Omental fat pad (tissue), 4 donors: ENCODE measurements around the gene ITGAD. TPM values are rescaled to one million over a fixed set of nuclear protein-coding genes. Genes with fewer than 3 reads are reported as not detected.
"Not testable (repeated sequence)": the region's sequence is repeated elsewhere in the genome, so short reads cannot be mapped to it uniquely, and the experiment has no call there.

Experiments
- ATAC-seq: fragments of 150-250 bp; one replicate; pipeline ENCODE4 v1.9.1; 2016; ENCODE audit warnings: mild to moderate bottlenecking, moderate library complexity; ENCODE audit not compliant: low FRiP score
- DNase-seq: peaks from one replicate; pipeline ENCODE4 v3.0.0-alpha.2; 2019; ENCODE audit warnings: low spot score
- total RNA-seq, 4 donors: library from RNA; depleted of rRNA; stranded (reverse); fragments of >200 nt; gene quantifications; one replicate each; pipeline ENCODE4 v1.1.0, GENCODE V29; 2016
- TF ChIP-seq, protein P1 (sequence below), 3 donors: fragments of 450-650 bp; IDR thresholded peaks; one replicate each; pipeline ENCODE4 v1.5.1; 2016 to 2017; ENCODE audit warnings: antibody characterized with exemption in 3 of 3, mild to moderate bottlenecking in 3 of 3, moderate library complexity in 2 of 3

The ITGAD gene
- total RNA-seq, 4 donors from 2014 or later = 0.28 to 0.47 (median 0.36) TPM; not detected in 1

DNA sequence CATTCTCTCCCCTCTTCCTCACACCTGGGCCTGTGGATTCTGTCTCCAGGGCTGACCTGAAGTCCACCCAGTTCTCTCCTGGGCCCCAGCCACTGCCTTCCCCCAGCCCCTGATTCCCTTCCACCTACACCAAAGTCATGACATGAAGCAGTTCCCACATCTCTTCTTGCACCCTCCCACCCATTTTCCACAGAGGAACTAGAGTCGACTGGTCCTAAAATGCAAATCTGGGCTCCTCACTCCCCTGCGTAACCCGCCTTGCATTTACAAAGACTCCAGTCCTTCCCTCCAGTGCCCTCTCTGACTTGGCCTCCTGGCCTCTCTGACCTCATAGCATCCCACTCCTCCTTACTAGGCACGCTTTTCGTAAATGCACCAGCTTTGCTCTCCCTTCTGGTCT, 20.2 kb downstream of the ITGAD start:
- ATAC-seq = no peak
- TF ChIP-seq, protein P1, sequence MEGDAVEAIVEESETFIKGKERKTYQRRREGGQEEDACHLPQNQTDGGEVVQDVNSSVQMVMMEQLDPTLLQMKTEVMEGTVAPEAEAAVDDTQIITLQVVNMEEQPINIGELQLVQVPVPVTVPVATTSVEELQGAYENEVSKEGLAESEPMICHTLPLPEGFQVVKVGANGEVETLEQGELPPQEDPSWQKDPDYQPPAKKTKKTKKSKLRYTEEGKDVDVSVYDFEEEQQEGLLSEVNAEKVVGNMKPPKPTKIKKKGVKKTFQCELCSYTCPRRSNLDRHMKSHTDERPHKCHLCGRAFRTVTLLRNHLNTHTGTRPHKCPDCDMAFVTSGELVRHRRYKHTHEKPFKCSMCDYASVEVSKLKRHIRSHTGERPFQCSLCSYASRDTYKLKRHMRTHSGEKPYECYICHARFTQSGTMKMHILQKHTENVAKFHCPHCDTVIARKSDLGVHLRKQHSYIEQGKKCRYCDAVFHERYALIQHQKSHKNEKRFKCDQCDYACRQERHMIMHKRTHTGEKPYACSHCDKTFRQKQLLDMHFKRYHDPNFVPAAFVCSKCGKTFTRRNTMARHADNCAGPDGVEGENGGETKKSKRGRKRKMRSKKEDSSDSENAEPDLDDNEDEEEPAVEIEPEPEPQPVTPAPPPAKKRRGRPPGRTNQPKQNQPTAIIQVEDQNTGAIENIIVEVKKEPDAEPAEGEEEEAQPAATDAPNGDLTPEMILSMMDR (IDR thresholded peaks at IDR 0.05) = no peak
- no peak for DNase-seq

DNA sequence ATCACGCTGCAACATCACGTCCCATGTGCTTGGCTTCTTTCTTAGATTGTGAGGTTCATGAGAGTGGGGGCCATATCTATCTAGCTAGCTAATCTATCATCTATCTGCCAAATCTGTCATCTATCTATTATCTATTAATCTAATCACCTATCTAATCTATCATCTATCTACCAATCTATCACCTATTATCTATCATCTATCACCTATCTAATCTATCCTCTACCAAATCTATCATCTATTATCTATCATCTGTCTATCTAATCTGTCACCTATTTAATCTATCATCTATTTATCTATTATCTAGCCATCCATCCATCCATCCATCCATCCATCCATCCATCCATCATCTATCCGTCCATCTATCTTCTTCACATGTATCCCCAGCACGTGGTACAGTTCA, 20.8 kb downstream of the ITGAD start:
- ATAC-seq = no peak
- DNase-seq = no peak
- TF ChIP-seq, protein P1 (IDR thresholded peaks at IDR 0.05) = no peak

DNA sequence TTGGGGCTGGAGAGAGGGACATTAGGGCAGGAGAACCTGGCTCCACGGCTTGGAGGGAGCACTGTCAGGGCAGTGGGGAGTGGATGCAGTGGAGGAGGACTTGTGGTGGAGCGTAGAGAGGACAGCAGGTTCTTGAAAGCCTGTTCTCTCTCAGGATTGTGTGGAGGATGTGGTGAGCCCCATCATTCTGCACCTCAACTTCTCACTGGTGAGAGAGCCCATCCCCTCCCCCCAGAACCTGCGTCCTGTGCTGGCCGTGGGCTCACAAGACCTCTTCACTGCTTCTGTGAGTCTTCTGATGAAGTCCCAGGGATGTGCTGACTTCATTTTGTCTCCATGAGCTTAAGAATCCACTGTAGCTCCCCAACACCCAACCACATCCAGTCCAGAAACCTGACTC, 21.6 kb downstream of the ITGAD start:
- ATAC-seq = no peak
- TF ChIP-seq, protein P1 (IDR thresholded peaks at IDR 0.05) = no peak
- DNase-seq = no peak

DNA sequence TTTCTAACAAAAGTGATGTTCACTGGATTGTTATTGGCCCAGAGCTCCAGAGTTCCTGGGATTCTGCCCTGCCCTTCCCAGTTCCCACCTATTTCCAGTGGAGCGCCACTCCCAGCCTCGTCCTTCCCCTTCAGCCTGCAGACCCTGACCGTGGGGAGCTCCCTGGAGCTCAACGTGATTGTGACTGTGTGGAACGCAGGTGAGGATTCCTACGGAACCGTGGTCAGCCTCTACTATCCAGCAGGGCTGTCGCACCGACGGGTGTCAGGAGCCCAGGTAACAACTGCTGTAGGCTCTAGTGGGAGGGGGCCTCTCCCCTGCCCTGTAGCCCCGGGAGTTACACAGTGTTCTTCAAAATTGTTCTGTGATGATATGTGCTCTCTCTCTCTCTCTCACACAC, 23.2 kb downstream of the ITGAD start:
- DNase-seq = no peak
- TF ChIP-seq, protein P1 (IDR thresholded peaks at IDR 0.05) = no peak
- ATAC-seq = no peak

DNA sequence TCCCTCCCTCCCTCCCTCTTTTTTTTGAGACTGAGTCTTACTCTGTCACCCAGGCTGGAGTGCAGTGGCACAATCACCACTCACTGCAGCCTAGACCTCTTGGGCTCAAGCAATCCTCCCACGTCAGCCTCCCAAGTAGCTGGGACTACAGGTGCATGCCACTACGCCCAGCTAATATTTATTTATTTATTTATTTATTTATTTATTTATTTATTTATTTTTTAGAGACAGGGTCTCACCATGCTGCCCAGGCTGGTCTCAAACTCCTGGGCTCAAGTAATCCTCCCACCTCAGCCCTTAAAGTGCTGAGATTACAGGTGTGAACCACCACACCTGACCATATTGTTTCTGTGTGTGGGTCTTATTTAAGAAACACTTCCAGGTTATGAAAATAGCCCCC, 23.9 kb downstream of the ITGAD start:
- DNase-seq, ATAC-seq: not testable (repeated sequence)

DNA sequence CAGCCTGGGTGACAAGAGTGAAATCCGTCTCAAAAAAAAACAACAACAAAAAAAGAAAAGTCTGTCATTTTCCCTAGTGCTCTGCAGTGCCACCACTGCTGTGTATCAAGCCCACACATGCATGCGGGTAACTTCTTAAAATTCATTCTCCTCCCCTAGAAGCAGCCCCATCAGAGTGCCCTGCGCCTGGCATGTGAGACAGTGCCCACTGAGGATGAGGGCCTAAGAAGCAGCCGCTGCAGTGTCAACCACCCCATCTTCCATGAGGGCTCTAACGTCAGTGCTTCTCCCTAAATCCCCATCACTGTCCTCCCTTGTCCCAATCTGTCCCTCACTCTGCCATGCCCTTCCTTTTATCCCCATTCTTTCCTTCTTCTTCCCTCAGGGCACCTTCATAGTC, 24.8 kb downstream of the ITGAD start:
- ATAC-seq (no peak), DNase-seq (no peak)
- TF ChIP-seq, protein P1 (IDR thresholded peaks at IDR 0.05) = no peak

DNA sequence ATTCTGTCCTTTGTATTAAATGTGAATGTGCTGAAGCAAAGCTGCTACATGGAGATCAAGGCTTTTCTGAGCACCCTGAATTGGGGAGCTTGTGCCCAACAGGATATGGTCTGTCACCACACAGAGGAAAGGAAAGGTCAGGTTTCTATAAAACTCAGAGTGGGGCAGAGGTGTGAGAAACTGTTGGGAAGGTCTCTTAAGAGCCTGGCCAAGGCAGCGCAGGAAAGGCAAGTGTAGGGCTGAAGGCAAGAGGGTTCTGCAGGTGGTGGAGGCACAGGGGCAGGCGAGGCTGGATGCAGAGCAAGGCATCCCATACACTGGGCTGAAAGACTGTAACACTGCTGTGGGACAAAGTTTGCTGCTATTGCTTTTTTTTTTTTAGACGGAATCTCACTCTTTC, 26.9 kb downstream of the ITGAD start:
- DNase-seq (no peak), ATAC-seq (no peak)
- TF ChIP-seq, protein P1 (IDR thresholded peaks at IDR 0.05) = no peak

DNA sequence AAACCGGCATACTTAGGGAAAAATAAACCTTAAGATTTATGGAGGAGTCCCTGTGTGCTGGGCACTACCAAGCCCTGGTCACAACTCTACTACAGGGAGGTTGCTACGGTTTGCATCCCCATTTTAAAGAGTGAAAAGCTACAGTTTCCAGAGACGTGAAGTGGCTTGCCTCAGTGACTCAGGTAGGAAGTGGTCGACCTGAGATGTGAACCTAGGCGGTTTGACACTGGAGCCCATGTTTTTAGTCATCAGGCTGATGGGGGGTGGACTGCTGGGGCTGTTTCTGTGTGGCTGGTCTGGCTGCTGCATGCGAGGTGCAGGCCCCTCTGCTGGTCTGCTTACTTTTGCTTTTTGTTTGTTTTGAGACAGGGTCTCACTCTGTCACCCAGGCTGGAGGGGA, 28.5 kb downstream of the ITGAD start:
- no peak for ATAC-seq
- TF ChIP-seq, protein P1 (IDR thresholded peaks at IDR 0.05) = no peak
- no peak for DNase-seq
